HEK293 (cell line): Measurements from ENCODE around the gene AK8.

Source experiments
- CTCF ChIA-PET: fragments of 350-600 bp; formaldehyde crosslinking; extraction: SDS; loops from one replicate; lab custom pipeline; 2021; ENCODE audit warnings: antibody characterized with exemption; lab: Yijun Ruan, JAX
- POLR2A ChIA-PET: fragments of 300-600 bp; formaldehyde crosslinking; extraction: SDS; loops from one replicate; lab custom pipeline; 2020; ENCODE audit warnings: antibody characterized with exemption, inconsistent platforms; lab: Yijun Ruan, JAX
- H3K27ac ChIP-seq: fragments of 200-500 bp; sonication (Bioruptor generic); 2 replicates; pipeline ENCODE4 v1.5.1; 2014; ENCODE audit warnings: low read depth, low read length, control low read depth, inconsistent platforms; ENCODE audit errors: extremely low read depth
- H3K36me3 ChIP-seq, 2 experiments: fragments of 200-500 bp in 1 of 2; sonication (Bioruptor generic) in 1 of 2; 1 replicate in 1 of 2; 2 replicates in 1 of 2; pipeline ENCODE4 v1.5.1; 2014 to 2017; ENCODE audit warnings: inconsistent platforms in 2 of 2, low read length in 2 of 2; ENCODE audit not compliant: control insufficient read depth in 2 of 2, insufficient read depth in 1 of 2
- H3K4me1 ChIP-seq: fragments of 200-500 bp; sonication (Bioruptor generic); 2 replicates; pipeline ENCODE4 v1.5.1; 2014; ENCODE audit warnings: mild to moderate bottlenecking, low read length, inconsistent platforms; ENCODE audit not compliant: control insufficient read depth, insufficient read depth
- H3K4me3 ChIP-seq: 2 replicates; pipeline ENCODE4 v1.5.1; 2011; ENCODE audit warnings: low read depth, mild to moderate bottlenecking, control low read depth, low read length, moderate library complexity
- H3K9me3 ChIP-seq: fragments of 200-500 bp; sonication (Bioruptor generic); 2 replicates; pipeline ENCODE4 v1.5.1; 2014; ENCODE audit warnings: low read depth, low read length, inconsistent platforms; ENCODE audit not compliant: control insufficient read depth, insufficient read depth
- ELK4 ChIP-seq: IDR thresholded peaks from 2 replicates; pipeline ENCODE4 v1.6.1; 2011; ENCODE audit warnings: mild to moderate bottlenecking, low read depth, low read length, borderline replicate concordance
- GLIS2 ChIP-seq: fragments of 450-650 bp; formaldehyde crosslinking; IDR thresholded peaks from 2 replicates; pipeline ENCODE4 v1.5.1; 2016; ENCODE audit warnings: missing biosample characterization, missing genetic modification characterization
- PATZ1 ChIP-seq: fragments of 450-650 bp; formaldehyde crosslinking; IDR thresholded peaks from 2 replicates; pipeline ENCODE4 v1.5.1; 2016; ENCODE audit warnings: missing biosample characterization, missing genetic modification characterization
- SCRT1 ChIP-seq: fragments of 450-650 bp; formaldehyde crosslinking; IDR thresholded peaks from 2 replicates; pipeline ENCODE4 v1.5.1; 2016; ENCODE audit warnings: missing biosample characterization, missing genetic modification characterization, borderline replicate concordance
- SP2 ChIP-seq: fragments of 450-650 bp; formaldehyde crosslinking; IDR thresholded peaks from 2 replicates; pipeline ENCODE4 v1.5.1; 2016; ENCODE audit warnings: missing biosample characterization, missing genetic modification characterization
- YY1 ChIP-seq: fragments of 450-650 bp; formaldehyde crosslinking; IDR thresholded peaks from 2 replicates; pipeline ENCODE4 v1.5.1; 2018; ENCODE audit warnings: missing biosample characterization, missing genetic modification characterization
- ZBTB44 ChIP-seq: fragments of 450-650 bp; IDR thresholded peaks from 2 replicates; pipeline ENCODE4 v1.5.1; 2018; ENCODE audit warnings: missing biosample characterization, mild to moderate bottlenecking, missing genetic modification characterization
- ZFP41 ChIP-seq: fragments of 450-650 bp; formaldehyde crosslinking; IDR thresholded peaks from 2 replicates; pipeline ENCODE4 v1.5.1; 2016; ENCODE audit warnings: missing biosample characterization, missing genetic modification characterization, borderline replicate concordance
- ZNF140 ChIP-seq: fragments of 450-650 bp; formaldehyde crosslinking; IDR thresholded peaks from 2 replicates; pipeline ENCODE4 v1.5.1; 2016; ENCODE audit warnings: missing biosample characterization, missing genetic modification characterization
- ZNF146 ChIP-seq: fragments of 450-650 bp; formaldehyde crosslinking; IDR thresholded peaks from 2 replicates; pipeline ENCODE4 v1.5.1; 2016; ENCODE audit warnings: missing biosample characterization, missing genetic modification characterization
- ZNF223 ChIP-seq: fragments of 450-650 bp; formaldehyde crosslinking; IDR thresholded peaks from 2 replicates; pipeline ENCODE4 v1.5.1; 2016; ENCODE audit warnings: missing biosample characterization, missing genetic modification characterization
- ZNF302 ChIP-seq: fragments of 450-650 bp; formaldehyde crosslinking; IDR thresholded peaks from 2 replicates; pipeline ENCODE4 v1.5.1; 2016; ENCODE audit warnings: missing biosample characterization, missing genetic modification characterization, low read depth
- ZNF324 ChIP-seq: fragments of 450-650 bp; formaldehyde crosslinking; IDR thresholded peaks from 2 replicates; pipeline ENCODE4 v1.5.1; 2016; ENCODE audit warnings: missing biosample characterization, missing genetic modification characterization
- ZNF394 ChIP-seq: fragments of 450-650 bp; formaldehyde crosslinking; IDR thresholded peaks from 2 replicates; pipeline ENCODE4 v1.5.1; 2016; ENCODE audit warnings: missing biosample characterization, missing genetic modification characterization, mild to moderate bottlenecking, moderate library complexity, borderline replicate concordance
- ZNF449 ChIP-seq: fragments of 450-650 bp; formaldehyde crosslinking; IDR thresholded peaks from 2 replicates; pipeline ENCODE4 v1.5.1; 2017; ENCODE audit warnings: missing biosample characterization, mild to moderate bottlenecking, missing genetic modification characterization, moderate library complexity
- ZNF473 ChIP-seq: fragments of 450-650 bp; formaldehyde crosslinking; IDR thresholded peaks from 2 replicates; pipeline ENCODE4 v1.5.1; 2017; ENCODE audit warnings: missing biosample characterization, missing genetic modification characterization
- ZNF48 ChIP-seq: fragments of 450-650 bp; formaldehyde crosslinking; IDR thresholded peaks from 2 replicates; pipeline ENCODE4 v1.5.1; 2016; ENCODE audit warnings: missing biosample characterization, missing genetic modification characterization
- ZNF521 ChIP-seq: fragments of 450-650 bp; formaldehyde crosslinking; IDR thresholded peaks from 2 replicates; pipeline ENCODE4 v1.5.1; 2017; ENCODE audit warnings: missing biosample characterization, mild to moderate bottlenecking, missing genetic modification characterization
- ZNF561 ChIP-seq: fragments of 450-650 bp; IDR thresholded peaks from 2 replicates; pipeline ENCODE4 v1.5.1; 2018; ENCODE audit warnings: missing biosample characterization, missing genetic modification characterization, borderline replicate concordance
- ZNF654 ChIP-seq: fragments of 450-650 bp; formaldehyde crosslinking; IDR thresholded peaks from 2 replicates; pipeline ENCODE4 v1.5.1; 2016; ENCODE audit warnings: low read depth, missing biosample characterization, missing genetic modification characterization
- ZNF664 ChIP-seq: fragments of 450-650 bp; formaldehyde crosslinking; IDR thresholded peaks from 2 replicates; pipeline ENCODE4 v1.5.1; 2016; ENCODE audit warnings: missing biosample characterization, missing genetic modification characterization
- ZNF707 ChIP-seq: fragments of 450-650 bp; formaldehyde crosslinking; IDR thresholded peaks from 2 replicates; pipeline ENCODE4 v1.5.1; 2016; ENCODE audit warnings: missing biosample characterization, missing genetic modification characterization
- ZNF76 ChIP-seq: fragments of 450-650 bp; formaldehyde crosslinking; IDR thresholded peaks from 2 replicates; pipeline ENCODE4; 2016; ENCODE audit warnings: low read depth, missing biosample characterization, missing genetic modification characterization, borderline replicate concordance
- ZXDB ChIP-seq: fragments of 450-650 bp; formaldehyde crosslinking; IDR thresholded peaks from 2 replicates; pipeline ENCODE4 v1.5.1; 2016; ENCODE audit warnings: missing biosample characterization, missing genetic modification characterization

Gene AK8

GRCh38 chr9:132827366-132827765 lies 50.7 kb downstream of the AK8 start:
- TF ChIP-seq ZNF521 (tag by site-specific recombination) (no peak), ZNF394 (tag by site-specific recombination) (no peak), ZNF449 (no peak), GLIS2 (tag by site-specific recombination) (no peak), ZFP41 (tag by site-specific recombination) (no peak), YY1 (tag by site-specific recombination) (no peak), ZBTB44 (tag by site-specific recombination) (no peak)
- POLR2A ChIA-PET = no interaction called here
- no peaks in the 10 kb centered on the region for H3K9me3 ChIP-seq
- no peaks in the 10 kb centered on the region for H3K4me1 ChIP-seq
- no peak overlapping the region for H3K4me3 ChIP-seq
- no peaks in the 10 kb centered on the region for H3K36me3 ChIP-seq
- no peak overlapping the region for H3K27ac ChIP-seq
- CTCF ChIA-PET = interaction anchor here (0.6 kb wide), 1 partner anchor 94 kb away, joined by 3 read pairs; no protein-coding TSS in a partner anchor

GRCh38 chr9:132826621-132827365 lies 51.3 kb downstream of the AK8 start:
- Histone ChIP-seq H3K27ac (no peak overlapping the region), H3K36me3 (no peaks in the 10 kb centered on the region), H3K4me1 (no peaks in the 10 kb centered on the region), H3K4me3 (no peak overlapping the region), H3K9me3 (no peaks in the 10 kb centered on the region)
- TF ChIP-seq ZNF664 (tag by site-specific recombination) = no peak
- ChIA-PET POLR2A (no interaction called here), CTCF (no interaction called here)

GRCh38 chr9:132826131-132826530 lies 52.0 kb downstream of the AK8 start:
- CTCF ChIA-PET = interaction anchor here (0.9 kb wide), 1 partner anchor 76 kb away, joined by 7 read pairs; no protein-coding TSS in a partner anchor
- no peak overlapping the region for H3K27ac ChIP-seq
- H3K4me1 ChIP-seq = no peaks in the 10 kb centered on the region
- H3K36me3 ChIP-seq = no peaks in the 10 kb centered on the region
- POLR2A ChIA-PET = no interaction called here
- H3K4me3 ChIP-seq = no peak overlapping the region
- TF ChIP-seq ZNF76 (no peak), ZNF324 (tag by site-specific recombination) (no peak), ZNF473 (tag by site-specific recombination) (no peak), ZNF140 (tag by site-specific recombination) (no peak), PATZ1 (tag by site-specific recombination) (no peak), ZNF146 (tag by site-specific recombination) (no peak), ZNF223 (tag by site-specific recombination) (no peak), ZNF707 (tag by site-specific recombination) (no peak), SP2 (tag by site-specific recombination) (no peak), SCRT1 (tag by site-specific recombination) (no peak), ELK4 (no peak), ZNF561 (tag by site-specific recombination) (no peak), ZXDB (no peak), ZNF302 (tag by site-specific recombination) (no peak), ZNF48 (tag by site-specific recombination) (no peak), ZNF654 (no peak)
- no peaks in the 10 kb centered on the region for H3K9me3 ChIP-seq
